ENCODE measurements around the gene PTPDC1. TPM values are rescaled to one million over a fixed set of nuclear protein-coding genes. Genes with fewer than 3 reads are reported as not detected.

PTPDC1 gene
- total and polyA plus RNA-seq, 2 of the 4 experiments (the other 2 are of a cell fraction): 3.9 to 6.1 TPM

- Histone ChIP-seq H2BK120ac (ENCODE audit: low read depth, low read length) (no peak overlapping the region), H2BK20ac (ENCODE audit: low read depth, low read length) (no peak overlapping the region), H2BK5ac (ENCODE audit: low read depth, low read length, poor library complexity, severe bottlenecking) (no peak overlapping the region), H3K9ac (ENCODE audit: low read depth, low read length) (no peak overlapping the region), H4K8ac (ENCODE audit: low read depth in 2 of 2, low read length in 2 of 2) (no peak overlapping the region), H4K91ac (ENCODE audit: insufficient read depth, low read depth, low read length) (no peak overlapping the region), H4K5ac (ENCODE audit: low read depth, low read length) (no peak overlapping the region), H3K9me3 (ENCODE audit: control insufficient read depth, insufficient read depth, low read length) (peaks cover 5% of the 10 kb centered on the region; the same call in 1 of the 2 replicates), H3K18ac (ENCODE audit: low read depth, low read length) (no peak overlapping the region), H3K9me1 (ENCODE audit: insufficient read depth, low read length) (peaks cover 3% of the 10 kb centered on the region; the same call in 1 of the 2 replicates), H2AK5ac (ENCODE audit: low read depth, low read length) (no peak overlapping the region), H3K4me2 (ENCODE audit: low read depth, low read length) (no peak overlapping the region), H4K20me1 (ENCODE audit: insufficient read depth, low read length) (no peaks in the 10 kb centered on the region), H3K14ac (replicated peaks; ENCODE audit: low read depth, low read length) (no peak overlapping the region), H3K23ac (ENCODE audit: low read depth, low read length) (no peak overlapping the region), H3K79me1 (ENCODE audit: low read depth in 1 of 2, low read length in 2 of 2) (peaks cover 2 to 3% of the 10 kb centered on the region in 2 experiments; a peak in 1 of 4 replicates), H3K56ac (ENCODE audit: extremely low read depth, insufficient read depth, low read length) (no peak overlapping the region), H3K4me3 (ENCODE audit: insufficient read depth, low read depth, low read length) (no peak overlapping the region), H2AK9ac (replicated peaks; ENCODE audit: low read depth, low read length, poor library complexity) (no peak overlapping the region), H3K27ac (ENCODE audit: insufficient read depth, low read length) (no peak overlapping the region), H3K4ac (ENCODE audit: low read depth, low read length) (no peak overlapping the region), H2BK15ac (ENCODE audit: low read depth, low read length) (no peak overlapping the region), H2AFZ (replicated peaks; ENCODE audit: low read length, poor library complexity) (no peak overlapping the region), H3K36me3 (ENCODE audit: control insufficient read depth, insufficient read depth, low read length) (no peaks in the 10 kb centered on the region), H3K4me1 (ENCODE audit: control insufficient read depth, insufficient read depth, low read length) (peaks cover 2% of the 10 kb centered on the region; the same call in 1 of the 2 replicates), H3K27me3 (ENCODE audit: control insufficient read depth, insufficient read depth, low read length) (no peaks in the 10 kb centered on the region)
- TF ChIP-seq FOS (IDR thresholded peaks at IDR 0.05; ENCODE audit: low read depth, low read length) (no peak), MAFK (IDR thresholded peaks at IDR 0.05; ENCODE audit: low read depth, low read length) (no peak), RFX5 (IDR thresholded peaks at IDR 0.05; ENCODE audit: low read depth, low read length) (no peak), CTCF (conservative IDR thresholded peaks at IDR 0.05; ENCODE audit: low read depth, low read length) (no peak), POLR2A (IDR thresholded peaks at IDR 0.05; ENCODE audit: low read depth, low read length) (no peak)
- ChIA-PET POLR2A (ENCODE audit: unreplicated experiment) (no interaction called here), CTCF (interaction anchor here (1.2 to 1.6 kb wide), 2 partner anchors 11 to 13 kb away, joined by 3 to 4 read pairs; no protein-coding TSS in a partner anchor)
- no peak for ATAC-seq (ENCODE audit: low read depth)
- BruUV-seq (replicated peaks): no TSS peak
- DNase-seq: no peak
- dilution Hi-C loops (cut with HindIII; ENCODE audit: low sequenced_read_pairs, unreplicated experiment): no loop called here
- in situ Hi-C loops (cut with MboI; ENCODE audit: low sequenced_read_pairs): no loop called here
- WGBS, 2 experiments (ENCODE audit: extremely low coverage in 2 of 2, insufficient read length in 1 of 2): no CpG with 5 or more reads among the region's 2 CpGs
- intact Hi-C loops (cut with micrococcal nuclease): no loop called here
These were observed 29.5 kb upstream of the PTPDC1 start for GRCh38 chr9:94054716-94055115.
